COLO829 (cell line): ENCODE results near the gene TBATA.
"Not testable (repeated sequence)": the region's sequence is repeated elsewhere in the genome, so short reads cannot be mapped to it uniquely, and the experiment has no call there.

ENCODE experiments used
- DNase-seq: peaks from one replicate; pipeline ENCODE4 v3.0.0; 2012; ENCODE audit warnings: low spot score

TBATA gene

DNA sequence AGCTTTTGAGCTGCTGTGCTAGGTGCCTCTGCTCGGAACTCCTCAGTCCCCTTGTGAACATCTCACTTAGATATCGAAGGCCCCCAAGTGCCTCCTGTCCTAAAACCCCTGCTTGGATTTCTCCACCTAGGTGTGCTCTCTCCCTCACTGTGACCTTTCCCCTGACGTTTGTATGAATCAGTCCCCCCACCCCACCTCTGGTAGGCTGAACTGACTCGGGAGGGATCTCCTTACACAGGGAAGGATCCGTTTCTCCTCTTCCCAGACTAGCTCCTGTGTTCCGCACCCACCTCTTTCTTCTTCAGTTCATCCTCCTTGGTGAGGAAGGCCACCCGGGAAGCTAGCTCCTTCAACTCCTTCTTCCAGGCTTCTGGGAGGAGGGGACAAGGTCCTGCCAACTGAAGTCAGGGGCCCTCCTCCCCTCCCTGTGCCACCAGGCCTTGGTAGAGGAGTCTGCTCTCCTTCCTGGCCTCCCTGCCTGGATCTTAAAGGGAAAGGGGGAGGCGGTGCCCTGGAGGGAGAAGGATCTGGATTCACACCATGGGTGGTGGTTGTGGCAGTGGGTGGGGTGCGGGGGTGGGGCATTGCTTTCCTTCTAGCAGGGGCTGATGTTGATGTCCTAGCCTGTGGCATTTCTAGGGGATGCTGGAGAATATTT lies 6.8 kb downstream of the TBATA start:
- DNase-seq = no peak

DNA sequence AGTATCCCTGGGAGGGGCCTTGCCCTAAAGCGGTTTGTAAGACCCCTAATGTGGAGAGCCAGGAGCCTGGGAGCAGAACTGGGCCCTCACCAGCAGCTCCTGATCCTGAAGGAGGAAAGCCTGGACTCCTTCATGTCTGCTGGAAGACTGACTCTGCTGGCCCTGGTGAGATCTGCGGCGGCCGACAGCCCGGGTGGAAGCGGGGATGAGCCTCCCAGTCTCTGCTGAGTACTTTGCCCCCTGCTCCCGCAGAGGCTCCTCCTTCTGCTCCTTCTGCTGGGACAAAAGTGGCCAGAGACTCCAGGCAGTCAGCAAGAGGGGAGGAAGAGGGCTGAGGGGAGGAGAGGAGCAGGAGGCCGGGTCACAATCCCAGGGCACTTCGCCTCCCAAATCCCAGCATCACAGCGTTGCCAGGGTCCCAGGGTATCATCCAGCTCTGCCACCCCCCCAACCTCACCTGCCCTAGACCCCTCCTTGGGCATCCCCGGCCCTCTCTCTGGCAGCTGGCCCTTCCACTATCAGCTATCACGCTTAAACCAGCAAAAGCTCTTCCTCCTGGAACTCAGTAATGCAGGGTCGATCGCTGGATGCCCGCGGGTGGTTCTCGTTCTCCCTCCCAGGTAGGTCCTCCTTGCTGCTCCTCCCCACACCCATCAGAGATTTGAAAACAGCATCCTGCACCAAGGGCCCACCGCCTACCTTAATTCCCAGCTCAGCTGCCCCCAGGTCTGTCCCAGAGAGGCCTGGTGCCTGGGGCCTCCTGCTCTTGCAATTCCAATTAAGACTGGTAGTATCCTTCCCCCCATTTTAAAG lies 7.9 kb downstream of the TBATA start:
- no peak for DNase-seq

DNA sequence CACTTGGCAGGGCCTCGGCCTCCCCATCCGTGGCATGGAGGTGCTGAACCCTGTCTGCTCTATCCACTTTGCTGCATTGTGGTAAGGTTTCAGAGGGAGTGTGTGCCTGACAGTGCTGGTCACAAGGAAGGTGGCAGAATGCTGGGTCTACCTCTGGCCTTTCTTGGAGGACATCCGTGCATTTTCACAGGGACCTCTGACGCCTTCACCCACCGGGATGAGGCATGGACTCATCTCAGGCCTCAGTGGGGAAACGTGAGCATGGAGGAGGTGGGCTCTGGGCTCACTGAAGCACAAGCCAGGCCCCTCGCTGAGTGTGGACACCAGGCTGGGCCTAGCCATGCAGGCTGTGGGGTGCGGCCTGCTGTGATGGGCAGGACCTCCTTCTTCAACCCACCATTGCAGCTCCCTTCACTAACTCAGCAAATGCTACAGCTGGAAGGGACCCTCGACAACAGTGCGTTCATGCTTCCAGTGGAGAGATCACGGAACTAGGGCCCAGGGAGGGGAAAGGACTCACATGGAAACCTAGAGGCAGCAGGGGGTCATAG lies 8.6 kb downstream of the TBATA start:
- no peak for DNase-seq

DNA sequence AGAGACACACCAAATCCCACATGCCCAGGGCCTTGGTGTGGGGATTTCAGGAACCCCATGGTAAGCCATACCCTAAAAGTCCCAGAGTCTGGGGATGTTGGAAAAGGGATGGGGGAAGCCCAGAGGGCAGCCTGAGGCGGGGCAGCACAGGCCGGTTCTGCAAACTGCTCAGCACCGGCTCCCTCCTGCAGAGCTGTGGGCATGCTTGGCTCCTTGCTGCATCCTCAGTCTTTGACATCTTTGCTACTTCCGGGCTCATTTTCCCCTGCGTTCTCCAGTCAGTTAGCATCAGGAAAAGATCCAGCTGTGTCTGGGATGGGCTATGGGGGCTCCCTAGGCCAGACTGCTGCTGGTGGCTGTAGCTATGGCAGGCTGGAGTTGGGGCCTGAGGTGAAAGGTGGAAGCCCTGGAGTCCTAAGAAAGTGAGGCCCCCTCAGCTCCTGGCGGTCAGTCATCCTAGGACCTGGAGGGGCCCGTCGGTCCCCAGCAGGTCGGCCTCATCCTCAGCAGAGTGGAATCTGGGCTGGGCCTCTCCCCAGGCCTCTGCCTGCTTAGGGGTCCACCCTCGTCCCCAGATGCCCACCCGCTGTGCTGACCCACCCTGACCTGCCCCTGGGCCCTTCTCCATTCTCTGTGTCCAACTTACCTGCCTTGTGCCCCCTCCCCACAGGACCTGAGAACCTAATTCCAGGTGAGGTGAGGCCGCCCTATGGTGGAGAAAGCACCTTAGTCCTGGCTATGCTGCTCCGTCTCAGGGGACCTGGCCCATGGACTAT lies 9.3 kb downstream of the TBATA start:
- DNase-seq = no peak

DNA sequence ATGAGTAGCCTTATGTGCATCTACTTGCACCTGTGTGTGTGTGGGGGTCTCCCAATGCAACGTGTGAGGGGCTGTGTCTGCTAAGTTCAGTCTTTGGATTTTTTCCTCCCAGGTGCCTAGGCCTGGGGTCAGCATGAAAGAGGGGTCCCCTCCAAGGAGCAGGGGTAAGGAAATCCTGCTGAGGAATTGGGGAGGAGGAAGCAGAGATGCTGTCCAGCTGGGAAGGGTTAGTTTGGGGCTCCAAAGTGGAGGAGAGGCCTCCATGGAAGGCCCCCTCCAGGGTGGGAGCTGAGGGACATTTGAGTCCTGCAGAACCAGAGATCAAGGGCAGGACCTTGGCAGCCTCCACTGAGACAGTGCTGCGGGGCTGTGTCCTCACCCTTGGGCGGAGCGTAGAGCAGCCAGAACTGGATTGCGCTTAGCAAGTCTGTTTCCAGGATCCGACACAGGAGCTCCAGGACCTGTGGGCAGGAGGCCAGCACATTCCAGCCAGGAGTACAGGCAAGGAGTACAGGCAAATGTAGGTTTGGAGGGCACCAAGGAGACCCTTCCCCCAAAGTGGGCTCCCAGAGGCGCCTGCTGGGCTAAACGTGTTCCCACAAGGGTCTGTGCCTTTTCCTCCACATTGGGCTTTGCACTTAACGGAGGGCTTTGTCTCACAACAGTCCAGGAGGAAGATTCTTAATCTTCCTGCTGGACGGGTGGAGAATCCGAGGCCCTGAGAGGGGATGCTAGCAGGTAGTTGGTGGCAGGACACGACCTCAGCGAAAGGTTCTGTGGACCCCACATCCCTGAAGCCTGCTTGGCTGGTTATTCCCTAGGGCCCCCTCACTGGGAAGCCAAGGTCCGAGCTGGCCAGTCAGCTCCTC lies 10.1 kb downstream of the TBATA start:
- DNase-seq = no peak

DNA sequence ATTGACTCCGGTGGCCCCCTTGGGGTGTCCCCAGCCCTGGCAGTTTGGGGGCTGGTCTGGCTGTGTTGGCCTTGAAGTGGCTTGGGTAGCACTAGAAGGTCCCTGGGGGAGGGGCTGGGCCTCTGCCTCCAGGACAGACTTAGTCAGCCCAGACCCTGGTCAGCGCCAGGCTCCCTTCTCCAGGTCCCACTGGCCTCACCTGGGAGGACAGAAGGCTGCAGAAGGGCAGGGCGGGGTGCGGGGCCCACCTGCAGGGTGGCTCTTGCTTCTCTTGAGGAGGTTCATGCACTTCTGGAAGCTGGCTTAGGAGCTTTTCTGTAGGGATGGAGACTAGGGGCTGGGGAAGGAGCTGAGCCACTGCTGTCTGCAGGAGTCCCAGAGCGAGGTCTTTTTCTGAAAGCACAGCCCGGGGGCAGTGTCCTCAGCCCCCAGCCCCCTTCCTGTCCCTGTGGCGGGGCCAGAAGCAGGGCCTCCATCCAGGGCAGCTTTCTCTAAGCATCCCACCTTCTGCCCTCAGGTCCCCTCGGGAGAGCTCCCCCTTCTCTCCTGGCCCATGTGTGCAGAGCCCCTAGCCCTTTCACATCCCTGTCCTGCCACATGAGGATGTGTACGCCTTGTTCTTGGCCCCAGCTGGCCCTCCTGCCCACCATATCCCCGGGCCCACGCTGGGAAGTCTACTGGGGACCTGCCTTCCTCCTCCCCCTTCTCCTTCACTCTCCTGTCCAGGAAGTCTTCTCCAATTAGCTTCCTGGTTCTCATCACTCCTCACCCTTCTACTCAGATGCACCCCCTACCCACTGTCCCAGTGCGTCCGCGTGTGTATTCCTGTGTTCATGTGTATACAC lies 11.0 kb downstream of the TBATA start:
- no peak for DNase-seq

DNA sequence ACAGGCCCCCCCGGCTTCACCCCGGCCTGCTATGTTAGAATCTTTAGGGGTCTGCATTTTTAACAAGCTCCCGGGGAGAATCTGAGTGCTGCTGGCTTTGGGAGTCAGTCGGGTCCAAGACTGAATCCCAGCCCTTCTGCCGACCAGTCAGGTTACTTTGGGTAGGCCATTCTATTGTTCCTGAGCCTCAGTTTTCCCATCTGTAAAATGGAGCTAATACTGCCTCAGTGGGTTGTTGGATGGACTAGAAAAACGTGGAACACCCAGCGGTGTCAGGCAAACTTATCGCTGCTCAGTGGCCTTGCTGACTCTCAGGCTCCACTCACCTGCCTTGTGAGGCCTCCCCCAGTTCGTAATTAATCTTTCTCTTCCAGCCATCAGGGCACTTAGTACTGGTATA lies 11.7 kb downstream of the TBATA start:
- no peak for DNase-seq

DNA sequence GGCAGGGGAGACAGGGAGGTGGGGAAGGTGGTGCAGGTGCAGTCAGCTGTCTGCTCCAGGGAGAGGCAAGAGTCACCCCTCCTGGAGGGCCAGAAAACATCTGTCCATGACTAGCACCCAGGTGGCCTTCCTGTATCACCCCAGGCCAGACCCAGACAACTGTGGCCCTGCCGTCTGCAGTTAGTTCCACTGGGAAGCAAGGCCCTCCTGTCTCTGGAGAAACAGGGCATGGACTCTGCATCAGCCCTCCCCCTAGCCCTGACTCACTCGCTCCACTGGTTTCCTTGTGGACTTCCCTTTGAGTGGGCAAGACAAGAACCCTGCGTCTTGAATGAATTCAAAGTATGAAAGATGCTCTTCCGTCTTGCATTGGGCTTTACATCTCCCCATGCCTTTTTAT lies 12.6 kb downstream of the TBATA start:
- DNase-seq = no peak

DNA sequence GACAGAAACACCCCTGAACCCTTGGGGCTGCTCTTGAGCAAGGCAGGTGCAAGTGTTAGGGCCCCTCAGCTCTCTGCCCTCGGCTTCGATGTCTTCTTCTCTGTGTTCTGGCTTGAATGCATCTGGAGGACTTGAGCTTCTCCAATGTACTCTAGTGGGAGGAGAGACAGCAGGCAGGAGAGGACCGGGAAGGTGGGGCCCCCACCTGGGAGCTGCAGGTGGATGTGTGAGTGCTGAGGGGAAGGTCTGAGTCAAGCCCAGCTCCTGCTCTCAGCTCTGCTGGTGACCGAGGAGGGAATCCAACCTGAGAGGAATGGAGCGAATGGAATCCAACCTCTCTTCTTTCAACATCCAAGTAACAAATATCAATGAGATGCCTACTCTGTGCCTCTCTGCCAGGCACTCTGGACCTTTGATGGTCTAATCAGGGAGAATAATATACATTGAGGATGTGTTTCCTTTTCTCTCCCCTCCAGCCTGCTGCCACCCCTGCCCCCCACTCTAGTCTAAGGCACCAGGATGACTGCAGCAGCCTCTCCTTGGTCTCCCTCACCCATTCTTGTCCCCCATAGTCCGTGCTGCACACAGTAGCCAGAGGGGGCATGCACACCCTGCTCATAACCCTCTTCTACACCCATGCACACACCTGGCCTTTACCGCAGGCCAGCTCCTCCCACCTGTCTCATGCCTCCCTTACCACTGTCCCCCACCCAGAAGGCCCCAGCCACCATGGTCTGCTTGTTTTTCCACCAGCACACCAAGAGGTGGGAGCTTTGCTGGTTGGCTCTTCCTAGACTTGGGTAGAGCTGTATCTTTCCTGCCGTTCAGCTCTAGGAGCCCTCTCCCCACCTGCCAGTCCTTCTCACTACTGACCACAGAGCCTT lies 13.6 kb downstream of the TBATA start:
- no peak for DNase-seq

DNA sequence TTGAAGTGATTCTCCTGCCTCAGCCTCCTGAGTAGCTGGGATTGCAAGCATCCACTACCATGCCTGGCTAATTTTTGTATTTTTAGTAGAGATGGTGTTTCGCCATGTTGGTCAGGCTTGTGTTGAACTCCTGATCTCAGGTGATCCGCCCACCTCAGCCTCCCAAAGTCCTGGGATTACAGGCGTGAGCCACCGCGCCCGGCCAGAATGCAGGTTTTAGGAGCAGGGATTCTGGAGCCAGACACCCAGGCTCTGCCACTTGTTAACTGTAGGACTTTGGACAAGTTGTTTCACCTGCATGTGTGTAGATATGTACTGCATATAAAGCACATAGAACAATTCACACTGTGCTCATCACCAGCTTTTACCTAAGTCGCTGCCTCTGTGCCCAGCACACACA lies 14.7 kb downstream of the TBATA start:
- not testable (repeated sequence) for DNase-seq

DNA sequence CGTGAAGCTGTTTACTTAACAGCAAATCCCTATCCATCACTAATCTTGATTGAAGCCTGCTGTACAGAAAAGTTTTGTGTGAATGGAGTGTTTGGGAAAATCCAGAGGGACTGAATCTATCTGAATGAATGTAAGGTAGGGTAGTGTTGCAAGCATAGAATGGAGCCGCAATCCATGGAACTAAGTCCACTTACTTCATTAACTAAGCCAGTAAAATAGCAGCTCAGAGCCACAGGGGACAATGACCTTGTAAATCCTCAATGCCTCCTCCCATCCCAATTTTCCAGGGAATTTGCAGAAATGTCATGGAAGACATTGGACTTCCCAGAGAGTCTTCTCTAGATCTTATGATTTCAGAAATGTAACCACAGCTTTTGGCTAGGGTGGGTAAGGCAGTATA lies 15.2 kb downstream of the TBATA start:
- DNase-seq = no peak

DNA sequence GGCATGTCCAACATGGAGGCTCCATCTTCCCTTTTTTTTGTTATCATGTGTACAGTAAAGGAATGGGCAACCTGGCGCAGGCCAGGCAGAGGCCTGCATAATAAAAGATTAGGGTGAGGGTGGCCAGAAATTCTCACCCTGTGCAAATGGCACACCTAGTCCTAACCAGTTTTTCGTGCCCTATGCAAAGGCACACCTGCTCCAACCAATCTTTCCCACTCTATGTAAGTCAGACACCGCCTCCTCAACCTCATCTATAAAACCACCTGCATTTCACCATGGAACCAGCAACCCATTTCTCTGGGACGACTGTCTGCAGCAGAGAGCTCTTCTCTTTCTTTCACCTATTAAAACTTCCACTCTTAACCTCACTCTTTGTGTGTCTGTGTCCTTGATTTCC lies 16.1 kb downstream of the TBATA start:
- DNase-seq = no peak

DNA sequence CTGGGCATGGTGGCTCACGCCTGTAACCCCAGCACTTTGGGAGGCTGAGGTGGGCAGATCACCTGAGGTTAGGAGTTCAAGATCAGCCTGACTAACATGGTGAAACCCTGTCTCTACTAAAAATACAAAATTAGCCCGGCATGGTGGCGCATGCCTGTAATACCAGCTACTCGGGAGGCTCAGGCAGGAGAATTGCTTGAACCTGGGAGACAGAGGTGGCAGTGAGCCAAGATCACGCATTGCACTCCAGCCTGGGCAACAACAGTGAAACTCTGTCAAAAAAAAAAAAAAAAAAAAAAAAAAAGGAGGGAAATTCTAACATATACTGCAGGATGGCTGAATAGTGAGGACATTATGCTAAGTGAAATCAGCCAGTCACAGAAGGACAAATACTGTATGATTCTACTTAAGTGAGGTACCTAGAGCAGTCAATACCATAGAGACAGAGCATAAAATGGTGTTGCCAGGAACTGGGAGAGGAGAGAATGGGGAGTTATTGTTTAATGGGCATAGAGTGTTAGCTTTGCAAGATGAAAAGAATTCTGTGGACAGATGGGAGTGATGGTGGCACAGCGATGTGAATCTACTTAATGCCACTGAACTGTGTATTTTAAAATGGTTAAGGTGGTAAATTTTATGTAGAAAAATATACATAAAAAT lies 17.0 kb downstream of the TBATA start:
- DNase-seq = not testable (repeated sequence)

DNA sequence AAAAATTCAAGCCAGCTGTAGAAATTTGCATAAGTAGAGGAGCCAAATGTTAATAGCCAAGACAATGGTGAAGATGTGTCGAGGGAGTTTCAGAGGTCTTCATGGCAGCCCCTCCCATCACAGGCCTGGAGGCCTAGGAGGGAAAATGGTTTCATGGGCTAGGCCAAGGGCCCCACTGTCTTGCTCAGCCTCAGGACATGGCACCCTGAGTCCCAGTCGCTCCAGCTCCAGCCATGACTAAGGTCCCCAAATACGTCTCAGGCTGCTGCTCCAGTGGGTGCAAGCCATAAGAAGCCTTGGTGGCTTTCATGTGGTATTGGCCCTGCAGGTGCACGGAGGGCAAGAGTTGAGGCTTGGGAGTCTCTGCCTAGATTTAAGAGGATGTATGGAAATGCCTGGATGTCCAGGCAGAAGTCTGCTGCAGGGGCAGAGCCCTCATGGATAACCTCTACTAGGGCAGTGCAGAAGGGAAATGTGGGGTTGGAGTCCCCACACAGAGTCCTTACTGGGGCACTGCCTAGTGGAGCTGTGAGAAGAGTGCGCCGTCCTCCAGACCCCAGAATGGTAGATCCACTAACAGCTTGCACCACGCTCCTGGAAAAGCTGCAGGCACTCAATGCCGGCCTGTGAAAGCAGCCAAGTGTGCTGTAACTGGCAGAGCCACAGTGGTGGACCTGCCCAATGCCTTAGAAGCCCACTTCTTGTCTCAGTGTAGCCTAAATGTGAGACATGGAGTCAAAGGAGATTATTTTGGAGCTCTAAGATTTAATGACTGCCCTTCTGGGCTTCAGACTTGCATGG lies 19.2 kb downstream of the TBATA start:
- no peak for DNase-seq

DNA sequence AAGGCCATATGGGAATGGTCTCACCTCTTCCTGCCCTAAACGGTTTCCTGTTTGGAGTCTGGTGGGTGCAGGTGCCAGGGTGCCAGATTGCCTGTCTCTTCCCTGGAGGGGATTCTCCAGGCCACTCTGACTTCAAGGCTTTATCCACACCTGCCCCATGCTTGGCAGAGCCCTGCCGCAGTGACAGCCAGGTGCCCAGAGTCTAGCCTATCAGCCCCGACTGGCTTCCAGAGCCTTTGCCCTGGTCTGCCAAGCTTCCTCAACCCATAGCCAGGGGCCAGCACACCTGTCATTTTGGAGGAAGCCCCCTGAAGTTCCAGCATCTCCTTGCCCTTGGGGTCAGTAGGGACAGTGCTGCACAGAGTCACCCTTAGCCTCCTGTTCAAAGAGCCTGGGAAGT lies 21.6 kb downstream of the TBATA start:
- DNase-seq = no peak

DNA sequence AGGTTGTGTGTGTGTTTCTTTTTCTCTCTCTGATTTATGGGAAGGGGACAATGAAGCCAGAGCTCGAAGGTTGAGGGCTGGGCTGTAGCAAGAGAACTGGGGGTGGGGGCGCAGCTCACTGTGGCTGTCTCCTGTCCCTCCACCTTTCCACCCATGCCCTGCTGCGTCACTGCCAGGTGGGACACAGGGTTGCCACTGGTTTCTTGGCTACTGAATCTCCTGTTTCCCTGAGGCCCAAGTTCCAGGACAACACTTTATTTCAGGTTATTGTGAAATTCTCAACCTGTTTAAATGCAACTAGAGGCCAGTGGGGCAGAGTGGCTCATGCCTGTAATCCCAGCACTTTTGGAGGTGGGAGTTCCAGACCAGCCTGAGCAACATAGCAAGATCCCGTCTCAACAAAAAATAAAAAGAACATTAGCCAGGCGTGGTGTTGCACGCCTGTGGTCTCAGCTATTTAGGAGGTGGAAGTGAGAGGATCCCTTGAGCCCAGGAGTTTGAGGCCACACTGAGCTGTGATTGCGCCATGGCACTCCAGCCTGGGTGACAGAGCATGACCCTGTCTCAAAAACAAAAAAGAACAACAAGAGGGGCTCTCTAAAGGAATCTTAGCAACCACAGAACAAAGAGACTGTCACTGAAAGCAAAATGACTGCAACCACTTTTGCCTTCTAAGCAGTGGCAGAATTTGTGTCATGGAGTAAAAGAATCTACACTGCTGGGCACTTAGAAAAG lies 22.6 kb downstream of the TBATA start:
- no peak for DNase-seq

DNA sequence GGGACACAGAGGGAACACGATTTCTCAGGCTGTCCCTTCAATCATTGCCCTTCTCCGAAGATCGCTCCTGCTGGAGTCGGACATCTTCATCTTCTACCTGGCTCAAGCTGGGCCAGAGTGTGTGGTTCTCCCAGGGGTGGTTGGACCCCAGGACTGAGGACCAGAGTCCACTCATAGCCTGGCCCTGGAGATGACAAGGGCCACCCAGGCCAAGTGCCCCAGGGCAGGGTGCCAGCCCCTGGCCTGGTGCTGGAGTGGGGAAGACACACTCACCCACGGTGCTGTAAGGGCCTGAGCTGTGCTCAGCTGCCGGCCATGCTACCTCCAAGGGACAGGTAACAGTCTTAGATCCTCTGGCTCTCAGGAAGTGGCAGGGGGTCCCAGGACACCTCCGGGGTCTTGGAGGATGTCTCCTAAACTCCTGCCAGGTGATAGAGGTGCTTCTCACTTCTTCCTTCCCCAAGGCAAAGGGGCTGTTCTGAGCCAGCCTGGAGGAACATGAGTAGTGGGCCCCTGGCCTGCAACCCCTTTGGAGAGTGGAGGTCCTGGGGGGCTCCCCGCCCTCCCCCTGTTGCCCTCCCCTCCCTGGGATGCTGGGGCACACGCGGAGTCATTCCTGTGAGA lies 23.3 kb downstream of the TBATA start:
- no peak for DNase-seq
